HG02759 (cell line): ENCODE measurements around the gene SPRR2B.
"Not testable (repeated sequence)": the region's sequence is repeated elsewhere in the genome, so short reads cannot be mapped to it uniquely, and the experiment has no call there.

ENCODE experiments used
- ATAC-seq: cut with Tn5 transposase; IDR thresholded peaks from one replicate; pipeline ENCODE4 v1.9.1; 2021; ENCODE audit warnings: mild to moderate bottlenecking, moderate library complexity; ENCODE audit not compliant: unreplicated experiment

Gene SPRR2B

DNA sequence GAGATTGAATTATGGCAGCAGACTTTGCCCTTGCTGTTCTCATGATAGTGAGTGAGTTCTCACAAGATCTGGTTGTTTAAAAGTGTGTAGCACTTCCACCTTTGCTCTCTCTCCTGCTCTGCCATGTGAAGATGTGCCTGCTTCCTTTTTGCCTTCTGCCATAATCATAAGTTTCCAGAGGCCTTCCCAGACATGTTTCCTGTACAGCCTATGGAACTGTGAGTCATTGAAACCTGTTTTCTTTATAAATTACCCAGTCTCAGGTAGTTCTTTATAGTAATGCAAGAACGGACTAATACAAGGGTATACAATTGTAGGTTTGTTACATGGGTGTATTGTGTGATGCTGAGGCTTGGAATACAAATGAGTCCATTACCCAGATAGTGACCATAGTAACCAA is 36.2 kb downstream of the SPRR2B start:
- ATAC-seq, result no peak

DNA sequence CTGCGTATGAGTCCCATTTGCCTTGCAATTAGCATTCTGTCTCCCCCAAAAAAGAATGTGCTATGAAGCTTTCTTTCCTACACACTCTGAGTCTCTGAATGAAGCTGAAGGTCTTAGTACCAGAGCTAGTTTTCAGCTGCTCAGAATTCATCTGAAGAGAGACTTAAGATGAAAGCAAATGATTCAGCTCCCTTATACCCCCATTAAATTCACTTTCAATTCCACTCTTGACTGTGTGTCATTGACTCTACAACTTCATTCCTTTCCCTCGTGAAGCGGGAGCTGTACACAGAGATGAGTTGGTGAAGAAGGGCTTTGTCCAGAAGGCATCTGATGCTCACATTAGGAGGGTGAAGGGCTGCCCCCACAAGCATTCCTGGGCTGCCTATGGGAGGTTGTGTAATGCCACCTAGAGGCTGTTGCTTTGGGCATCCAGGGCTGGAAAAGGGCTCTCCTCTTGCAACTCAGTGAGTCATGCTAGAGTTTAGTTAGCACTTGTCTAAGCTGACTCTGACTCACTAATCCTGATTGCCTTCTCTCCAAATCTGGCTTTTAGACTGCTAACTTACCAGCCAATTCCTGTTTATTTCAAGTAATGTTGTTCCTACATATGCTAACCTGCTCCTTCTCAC is 38.6 kb downstream of the SPRR2B start:
- no peak for ATAC-seq

GRCh38 chr1:153032073-153032472 is 39.3 kb downstream of the SPRR2B start:
- ATAC-seq, result no peak

DNA sequence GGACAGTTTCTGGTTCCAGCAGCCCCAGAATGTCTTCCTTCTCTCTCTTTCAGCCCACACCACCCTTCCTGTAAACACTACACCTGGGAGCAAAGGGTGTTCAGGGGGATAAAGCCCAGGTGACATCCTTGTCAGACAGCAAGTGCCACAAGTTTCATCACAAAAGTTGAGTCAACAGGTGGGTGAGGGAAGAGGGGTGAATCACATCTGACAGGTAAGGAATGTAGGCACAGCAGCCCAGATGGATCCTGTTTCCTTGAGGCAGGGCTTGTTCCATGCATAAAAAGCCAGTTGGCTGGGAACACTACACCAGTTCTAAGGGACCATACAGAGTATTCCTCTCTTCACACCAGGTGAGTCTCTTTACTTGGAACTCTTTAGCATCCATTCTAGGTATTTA is 40.5 kb downstream of the SPRR2B start, which contains the start of gene SPRR1B:
SPRR1B (plus strand) TSS at position 309 of the 400 bp plus-strand sequence. CDS start 1,143 bp downstream, outside the sequence.
- no peak for ATAC-seq

DNA sequence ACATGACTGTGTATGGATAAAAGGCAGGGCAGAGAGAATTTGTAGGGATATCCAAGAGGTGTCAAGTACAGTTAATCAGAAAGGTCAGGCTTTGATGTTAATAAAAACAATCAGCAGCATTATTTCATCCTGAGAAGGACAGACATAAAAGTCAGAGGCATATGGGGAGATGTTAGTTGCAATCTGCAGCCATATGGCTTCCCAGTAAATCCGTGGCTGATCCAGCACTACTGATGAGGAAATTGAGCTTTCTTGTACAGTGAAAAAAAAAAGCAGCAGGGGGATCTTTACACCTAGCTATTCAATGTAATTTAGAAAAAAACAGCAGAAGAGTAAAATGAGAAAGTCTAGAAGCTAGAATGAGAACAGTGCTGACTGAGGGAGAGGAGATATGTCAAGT is 42.6 kb downstream of the SPRR2B start:
- ATAC-seq, result no peak

GRCh38 chr1:153025797-153026196 is 45.6 kb downstream of the SPRR2B start:
- ATAC-seq, result no peak

DNA sequence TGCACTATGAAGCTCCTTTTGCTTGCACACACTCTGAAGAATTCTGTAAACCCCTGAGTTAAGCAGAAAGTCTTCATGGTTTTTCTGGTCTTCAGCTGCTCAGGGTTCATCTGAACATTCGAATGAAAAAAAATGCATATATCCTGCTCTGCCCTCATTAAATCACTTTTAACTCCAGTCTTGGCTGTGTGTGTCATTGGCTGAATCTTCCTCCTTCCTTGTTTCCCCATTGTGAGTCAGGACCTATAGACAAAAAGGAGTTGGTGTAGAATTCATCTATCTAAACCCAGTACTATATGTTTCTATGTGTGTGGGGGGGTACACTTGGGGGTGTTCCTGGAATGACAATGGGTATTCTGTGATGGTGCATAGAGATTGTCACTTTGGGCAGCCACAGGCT is 47.0 kb downstream of the SPRR2B start:
- ATAC-seq, result no peak

- no peak for ATAC-seq
Measured at GRCh38 chr1:153023109-153023508, 48.3 kb downstream of the SPRR2B start.

DNA sequence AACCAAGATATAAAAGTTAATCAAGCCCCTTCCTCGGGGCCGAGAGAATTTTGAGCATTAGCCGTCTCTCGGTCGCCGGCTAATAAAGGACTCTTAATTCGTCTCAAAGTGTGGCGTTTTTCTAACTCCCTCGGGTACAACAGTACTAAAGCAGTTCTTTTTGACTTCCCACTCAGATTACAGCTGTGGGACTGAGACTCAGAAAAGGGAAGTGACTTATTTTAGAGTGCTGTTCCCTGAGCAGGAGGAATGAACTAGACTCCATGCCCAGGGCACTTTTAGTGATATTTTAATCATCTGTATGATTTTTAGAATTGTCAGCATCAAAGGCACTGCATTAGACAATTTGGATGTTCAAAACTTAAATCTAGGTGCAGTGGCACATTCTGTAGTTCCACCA is 49.1 kb downstream of the SPRR2B start:
- not testable (repeated sequence) for ATAC-seq

- ATAC-seq, result not testable (repeated sequence)
Measured at GRCh38 chr1:153021829-153022228, 49.6 kb downstream of the SPRR2B start.
